NCI-H1417 (cell line): Measurements from ENCODE around the gene DNAJB6.

Experiments used
- DNase-seq, 3 experiments: peaks; one replicate each; lab custom pipeline; 2025; lab: John Stamatoyannopoulos, UW

DNAJB6 gene

DNA sequence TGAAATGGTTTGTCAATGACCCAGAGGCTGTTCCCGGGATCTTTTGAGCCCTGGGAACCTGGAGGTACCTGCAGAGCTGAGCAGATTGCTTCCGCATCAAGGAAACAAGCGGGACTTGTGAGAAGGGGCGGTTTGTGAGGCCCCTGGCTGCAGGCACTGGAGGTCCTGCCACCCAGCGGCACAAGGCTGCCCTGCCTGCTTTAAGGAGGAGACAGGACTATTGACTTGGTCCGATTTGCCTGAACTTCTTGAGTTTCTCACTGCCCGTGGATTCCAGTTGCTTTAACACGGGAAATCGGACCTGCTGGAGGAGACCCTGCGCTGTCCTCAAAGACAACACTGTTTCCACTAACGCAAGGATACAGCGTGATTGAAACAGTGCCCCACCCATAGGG is 130.1 kb downstream of the DNAJB6 start:
- no peak for DNase-seq
